Measurements from ENCODE around the gene PPP2R5C.

GRCh38 chr14:101975231-101975630 is 213.7 kb downstream of the PPP2R5C start:
- no peak for TF ChIP-seq TRIM28 (IDR thresholded peaks at IDR 0.05; ENCODE audit: borderline replicate concordance, low read length)
- TF ChIP-seq CTCF (tag by site-specific recombination; IDR thresholded peaks at IDR 0.05): no peak
- no peak for TF ChIP-seq ZNF280D (tag by site-specific recombination; IDR thresholded peaks at IDR 0.05)
- no peak for TF ChIP-seq ZNF518A (tag by site-specific recombination; conservative IDR thresholded peaks at IDR 0.05; ENCODE audit: low read depth)
- TF ChIP-seq ZNF24 (tag by site-specific recombination; IDR thresholded peaks at IDR 0.05): no peak
- TF ChIP-seq ZEB2 (tag by site-specific recombination; IDR thresholded peaks at IDR 0.05): no peak
- TF ChIP-seq ZNF239 (tag by site-specific recombination; IDR thresholded peaks at IDR 0.05): no peak

All from HEK293 (cell line).